DND-41 (cell line): ENCODE results near the gene CPNE9.

Source experiments
- CTCF ChIP-seq: IDR thresholded peaks from 2 replicates; pipeline ENCODE4 v1.5.1; 2012; ENCODE audit warnings: borderline replicate concordance, low read length, moderate library complexity, mild to moderate bottlenecking; ENCODE audit not compliant: poor library complexity, severe bottlenecking; ENCODE audit errors: extremely low read depth
- EZH2 ChIP-seq: IDR thresholded peaks from 3 replicates; pipeline ENCODE4 v1.6.1; 2012; ENCODE audit warnings: borderline replicate concordance, low read depth, mild to moderate bottlenecking, moderate library complexity, low read length, inconsistent platforms; ENCODE audit not compliant: severe bottlenecking

- TF ChIP-seq CTCF (no peak), EZH2 (no peak)
These were observed 63.8 kb downstream of the CPNE9 start for GRCh38 chr3:9767418-9767817.
